Activated CD4-positive, alpha-beta memory T cell treated with anti-CD3 and anti-CD28 coated beads for 36 hours (primary cell): ENCODE data around the gene MROH2B. TPM values are rescaled to one million over a fixed set of nuclear protein-coding genes. Genes with fewer than 3 reads are reported as not detected.

Experiments
- CTCF ChIA-PET: fragments of 350-600 bp; sonication (Branson Sonifier 250); formaldehyde crosslinking; loops from one replicate; lab custom pipeline; 2021; ENCODE audit warnings: antibody characterized with exemption, inconsistent platforms; lab: Charles Lee
- POLR2A ChIA-PET: fragments of 350-600 bp; sonication (Branson Sonifier 250); formaldehyde crosslinking; loops from one replicate; lab custom pipeline; 2021; ENCODE audit warnings: antibody characterized with exemption; lab: Charles Lee
- DNase-seq: peaks from one replicate; pipeline ENCODE4 v3.0.0-alpha.2; 2020
- H3K27ac Mint-ChIP-seq: one replicate; pipeline ENCODE4 v1.8.0; 2021; ENCODE audit warnings: mixed read lengths
- H3K27me3 Mint-ChIP-seq: one replicate; pipeline ENCODE4 v1.8.0; 2021; ENCODE audit warnings: mixed read lengths
- H3K36me3 Mint-ChIP-seq: one replicate; pipeline ENCODE4 v1.8.0; 2021; ENCODE audit warnings: mixed read lengths
- H3K4me1 Mint-ChIP-seq: one replicate; pipeline ENCODE4 v1.8.0; 2021; ENCODE audit warnings: low read depth, mixed read lengths
- H3K4me3 Mint-ChIP-seq: one replicate; pipeline ENCODE4 v1.8.0; 2021; ENCODE audit warnings: mild to moderate bottlenecking, mixed read lengths
- H3K9me3 Mint-ChIP-seq: one replicate; pipeline ENCODE4 v1.8.0; 2021; ENCODE audit warnings: mixed read lengths
- intact Hi-C: fragments of 100-400 bp; cut with micrococcal nuclease; formaldehyde crosslinking; loops from one replicate; pipeline ENCODE4 v1.15.1; 2023
- total RNA-seq, 2 experiments: library from RNA; stranded (reverse); gene quantifications; one replicate each; pipeline ENCODE4 v1.2.3, GENCODE V29; 2021

MROH2B gene
- total RNA-seq, result not detected

DNA sequence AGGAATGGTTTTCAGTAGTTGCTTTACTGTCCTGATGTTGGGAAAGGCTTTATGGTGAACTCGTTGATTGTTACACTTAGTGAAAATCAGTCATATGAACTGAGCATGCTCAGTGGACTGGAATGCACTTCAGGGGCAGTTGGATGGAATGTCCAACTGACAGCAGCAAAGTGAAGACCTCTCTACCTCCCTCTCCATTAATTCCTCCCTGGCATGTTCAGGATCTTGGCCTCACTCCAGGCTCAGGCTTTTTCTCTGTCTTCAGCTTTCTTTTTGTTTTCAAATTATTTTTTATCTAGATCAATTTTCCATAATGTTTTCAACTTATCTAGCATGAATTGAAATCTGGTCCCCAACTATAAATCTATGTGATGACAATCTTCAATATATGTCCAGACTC is at the start of gene MROH2B:
Gene MROH2B (minus strand): TSS at position 101 of the 400 bp plus-strand sequence. CDS start 490 bp downstream, outside the sequence.
- POLR2A ChIA-PET, result no interaction called here
- Mint-ChIP-seq H3K36me3 (no peaks in the 10 kb centered on the region), H3K27ac (no peak within 1 kb of the TSS), H3K4me1 (no peaks in the 10 kb centered on the region), H3K27me3 (no peaks in the 10 kb centered on the region), H3K9me3 (no peaks in the 10 kb centered on the region), H3K4me3 (no peak within 1 kb of the TSS)
- CTCF ChIA-PET, result no interaction called here
- intact Hi-C loops, result no loop called here
- no peak for DNase-seq

DNA sequence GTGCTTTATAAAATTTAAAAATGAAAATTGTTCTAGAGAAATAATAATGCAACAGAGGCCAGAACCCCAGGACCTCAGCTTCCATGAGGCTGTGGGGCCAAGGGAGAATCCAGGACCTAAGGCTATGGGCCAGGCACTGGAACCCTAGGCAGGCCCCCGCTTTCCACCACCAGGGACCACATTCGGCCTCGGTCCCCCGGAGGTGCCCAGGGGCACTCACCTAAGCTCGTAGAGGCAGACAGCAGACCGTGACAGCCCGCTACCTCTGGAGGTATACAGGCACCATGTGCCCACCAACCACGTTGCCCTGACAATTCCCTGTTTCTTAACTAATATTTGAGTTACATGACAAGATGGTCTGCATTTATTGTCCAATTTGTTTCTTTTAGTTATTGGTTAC is 49.5 kb upstream of the MROH2B start:
- Mint-ChIP-seq H3K27ac (no peak overlapping the region), H3K36me3 (no peaks in the 10 kb centered on the region), H3K9me3 (no peaks in the 10 kb centered on the region), H3K4me3 (no peak overlapping the region), H3K4me1 (no peaks in the 10 kb centered on the region), H3K27me3 (no peaks in the 10 kb centered on the region)
- ChIA-PET POLR2A (no interaction called here), CTCF (no interaction called here)
- DNase-seq, result no peak
- intact Hi-C loops, result no loop called here

DNA sequence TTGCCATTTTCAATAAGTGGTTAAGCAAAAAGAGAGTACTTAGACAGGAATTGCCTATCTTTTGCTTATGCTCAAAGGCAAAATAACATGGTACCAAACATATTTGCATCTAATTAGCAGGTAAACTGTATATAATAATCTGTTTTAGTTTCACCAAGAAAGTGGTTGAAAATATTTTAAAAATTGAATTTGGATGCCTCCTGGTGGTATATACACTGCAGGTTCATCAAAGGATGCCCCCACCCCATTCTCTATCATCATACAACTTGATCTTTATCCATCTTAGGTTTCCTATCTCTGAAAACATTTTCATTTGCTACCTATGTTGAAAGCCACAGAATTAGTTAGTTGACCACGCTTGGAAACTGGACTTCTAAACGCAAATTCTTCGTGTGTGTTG is 47.0 kb upstream of the MROH2B start:
- Mint-ChIP-seq H3K4me3 (no peak overlapping the region), H3K27me3 (no peaks in the 10 kb centered on the region), H3K9me3 (no peaks in the 10 kb centered on the region), H3K36me3 (no peaks in the 10 kb centered on the region), H3K27ac (no peak overlapping the region), H3K4me1 (no peaks in the 10 kb centered on the region)
- intact Hi-C loops, result no loop called here
- ChIA-PET CTCF (no interaction called here), POLR2A (no interaction called here)
- no peak for DNase-seq

DNA sequence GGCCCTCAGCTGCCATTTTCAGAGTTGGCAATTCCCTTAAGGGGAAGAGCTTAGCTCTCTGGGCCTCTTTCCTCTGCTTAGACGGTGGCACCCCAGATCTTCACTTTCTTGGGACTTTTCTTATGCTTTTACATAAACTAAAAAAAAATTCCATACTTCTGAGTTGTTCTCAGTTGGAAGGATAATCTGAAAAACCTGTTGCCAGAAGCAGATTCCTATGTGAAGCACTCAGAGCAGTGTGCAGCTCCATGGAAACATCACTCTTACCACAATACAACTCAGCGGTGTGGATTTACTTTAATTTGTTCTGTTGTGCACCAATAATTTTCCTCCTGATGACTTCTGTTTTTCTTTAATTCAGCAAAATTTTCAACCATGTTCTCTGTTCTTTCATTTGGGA is 44.1 kb upstream of the MROH2B start:
- Mint-ChIP-seq H3K4me3 (no peak overlapping the region), H3K27ac (no peak overlapping the region), H3K9me3 (no peaks in the 10 kb centered on the region), H3K36me3 (no peaks in the 10 kb centered on the region), H3K4me1 (no peaks in the 10 kb centered on the region), H3K27me3 (no peaks in the 10 kb centered on the region)
- DNase-seq, result no peak
- ChIA-PET CTCF (no interaction called here), POLR2A (no interaction called here)
- intact Hi-C loops, result no loop called here

DNA sequence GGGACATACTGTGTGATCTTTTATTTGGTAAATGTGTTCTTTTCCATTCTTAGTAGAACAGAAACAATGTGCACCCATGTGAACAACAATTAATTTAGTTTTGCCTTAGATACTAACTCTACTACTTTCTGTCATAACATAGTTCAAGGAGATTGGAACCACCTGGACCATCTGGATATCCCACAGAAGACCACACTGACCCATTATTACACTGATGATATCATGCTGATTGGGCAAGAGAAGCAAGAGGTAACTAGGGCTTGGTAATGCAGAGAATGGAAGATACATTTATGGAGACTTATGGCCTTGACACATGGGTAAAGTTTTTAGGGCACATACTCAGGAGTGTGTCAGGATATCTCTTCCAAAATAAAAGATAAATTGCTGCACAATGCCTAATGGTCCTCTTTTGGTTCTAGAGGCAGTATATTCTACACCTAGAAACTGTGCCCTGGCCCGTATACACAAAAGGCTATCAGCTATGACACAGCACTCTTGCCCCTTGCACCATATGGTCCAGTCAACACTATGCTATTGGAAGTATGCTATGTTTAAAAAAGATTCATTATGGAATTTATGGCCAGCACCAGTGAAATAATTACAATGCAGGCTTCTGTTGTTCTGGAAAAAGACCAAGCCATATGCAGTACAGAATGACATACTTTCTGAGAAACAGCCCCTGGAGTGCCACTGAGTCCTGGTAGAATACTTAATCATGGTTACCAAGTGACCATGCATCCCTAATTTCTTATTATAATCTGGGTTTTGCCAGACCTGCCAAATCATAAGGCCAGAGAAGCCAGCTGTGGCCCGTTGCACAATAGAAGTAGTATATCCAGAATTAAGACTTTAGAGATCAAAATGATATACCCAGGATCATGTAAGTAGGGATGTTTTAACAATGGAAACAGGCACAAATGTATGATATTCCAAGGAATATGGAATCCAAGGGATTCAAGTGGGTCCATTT is 41.6 kb upstream of the MROH2B start:
- Mint-ChIP-seq H3K27ac (no peak overlapping the region), H3K4me3 (no peak overlapping the region), H3K9me3 (no peaks in the 10 kb centered on the region), H3K27me3 (no peaks in the 10 kb centered on the region), H3K4me1 (no peaks in the 10 kb centered on the region), H3K36me3 (no peaks in the 10 kb centered on the region)
- ChIA-PET CTCF (no interaction called here), POLR2A (no interaction called here)
- no peak for DNase-seq
- intact Hi-C loops, result no loop called here

DNA sequence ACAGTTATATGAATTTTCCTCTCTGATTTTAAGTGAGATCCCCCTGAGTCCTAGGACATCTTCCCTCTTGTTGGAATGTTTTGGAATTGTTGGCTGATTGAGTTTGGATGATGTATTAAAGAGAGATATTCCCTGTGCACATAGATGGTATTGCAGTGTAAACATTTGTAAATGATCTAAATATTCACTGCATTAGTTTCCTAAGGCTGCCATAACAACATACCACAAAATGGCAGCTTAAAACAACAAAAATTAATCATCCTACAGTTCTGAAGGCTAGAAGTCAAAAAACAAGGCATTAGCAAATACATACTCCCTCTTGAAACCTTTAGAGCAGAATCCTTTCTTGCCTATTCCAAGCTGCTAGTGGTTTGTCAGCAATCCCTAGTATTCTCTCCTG is 38.0 kb upstream of the MROH2B start:
- ChIA-PET POLR2A (no interaction called here), CTCF (no interaction called here)
- Mint-ChIP-seq H3K4me3 (no peak overlapping the region), H3K36me3 (no peaks in the 10 kb centered on the region), H3K9me3 (no peaks in the 10 kb centered on the region), H3K27me3 (no peaks in the 10 kb centered on the region), H3K27ac (no peak overlapping the region), H3K4me1 (no peaks in the 10 kb centered on the region)
- no peak for DNase-seq
- intact Hi-C loops, result no loop called here

DNA sequence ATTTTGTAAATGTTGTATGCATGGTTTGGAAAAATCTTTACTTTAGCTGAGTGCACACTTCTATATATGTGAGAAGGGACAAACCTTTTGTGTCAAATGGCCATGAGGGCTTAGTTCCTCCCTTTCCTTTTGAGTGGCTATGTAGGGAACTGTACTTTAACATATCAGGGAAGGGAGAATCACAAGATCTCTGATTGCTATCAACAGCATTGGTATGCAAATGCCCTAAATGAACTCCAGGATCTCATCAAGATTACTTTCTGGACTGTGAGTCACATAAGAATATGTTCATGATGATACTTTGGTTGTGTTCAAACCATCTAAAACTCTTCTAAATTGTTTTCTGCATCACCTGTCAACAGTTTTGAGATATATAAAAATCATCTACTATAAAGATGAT is 31.2 kb upstream of the MROH2B start:
- DNase-seq, result no peak
- intact Hi-C loops, result no loop called here
- Mint-ChIP-seq H3K9me3 (no peaks in the 10 kb centered on the region), H3K27me3 (no peaks in the 10 kb centered on the region), H3K36me3 (no peaks in the 10 kb centered on the region), H3K27ac (no peak overlapping the region), H3K4me1 (no peaks in the 10 kb centered on the region), H3K4me3 (no peak overlapping the region)
- ChIA-PET POLR2A (no interaction called here), CTCF (no interaction called here)

DNA sequence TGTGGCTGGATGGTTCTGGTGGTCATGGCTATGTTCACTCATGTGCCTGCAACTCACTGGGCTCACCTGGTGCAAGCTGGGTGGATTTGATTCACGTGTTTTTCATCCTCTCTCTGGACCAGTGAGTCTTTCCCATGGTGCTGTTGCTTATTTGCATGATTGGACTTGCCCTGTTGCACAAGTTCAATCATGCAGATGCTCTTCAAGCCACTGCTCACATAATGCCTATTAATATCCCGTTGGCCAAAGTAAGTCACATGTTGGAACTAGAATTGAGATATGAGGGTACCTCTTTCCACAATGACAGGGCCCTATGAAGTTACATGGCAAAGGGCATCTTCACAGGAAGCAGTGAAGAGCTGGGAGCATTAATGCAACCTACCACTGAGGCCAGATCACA is 26.5 kb upstream of the MROH2B start:
- Mint-ChIP-seq H3K27ac (no peak overlapping the region), H3K36me3 (no peaks in the 10 kb centered on the region), H3K9me3 (no peaks in the 10 kb centered on the region), H3K27me3 (no peaks in the 10 kb centered on the region), H3K4me1 (no peaks in the 10 kb centered on the region), H3K4me3 (no peak overlapping the region)
- ChIA-PET POLR2A (no interaction called here), CTCF (no interaction called here)
- intact Hi-C loops, result no loop called here
- no peak for DNase-seq

DNA sequence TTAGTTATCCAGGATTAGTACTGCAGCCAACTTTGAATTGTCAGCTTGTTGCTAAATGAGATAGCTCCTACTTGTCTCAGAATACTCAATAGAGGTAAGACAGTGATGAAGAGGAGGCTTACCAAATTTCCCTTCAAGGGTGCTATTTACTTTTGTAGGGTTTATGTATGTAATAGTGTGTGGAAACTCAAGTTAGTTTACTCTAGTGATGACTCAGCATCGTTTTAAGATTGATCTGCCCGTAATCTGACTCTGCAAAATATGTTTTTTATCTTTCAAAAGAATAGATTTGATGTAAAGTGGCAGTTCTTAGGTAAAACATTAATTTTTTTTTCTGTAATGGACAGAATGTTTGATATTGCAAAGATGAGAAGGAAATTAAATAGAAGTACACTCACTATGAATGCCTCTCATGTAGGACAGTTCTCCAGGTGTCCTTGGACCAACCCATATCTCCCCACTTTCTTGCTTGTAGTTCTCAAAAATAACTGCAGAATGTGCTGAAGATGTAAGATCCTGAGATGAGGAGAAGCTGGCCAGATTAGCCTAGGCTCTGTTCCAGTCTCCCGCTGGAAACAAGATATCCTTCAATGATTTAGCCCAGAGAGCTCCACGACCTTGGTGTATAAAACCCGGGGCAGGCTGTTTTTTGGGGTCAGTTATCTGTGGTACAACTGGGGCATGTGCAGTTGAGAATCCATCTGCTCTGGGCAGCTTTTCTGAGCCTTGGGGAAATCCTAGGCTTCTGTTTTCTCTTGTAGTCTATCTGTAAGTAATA is 24.4 kb upstream of the MROH2B start:
- Mint-ChIP-seq H3K27ac (no peak overlapping the region), H3K36me3 (no peaks in the 10 kb centered on the region)
- CTCF ChIA-PET, result no interaction called here

DNA sequence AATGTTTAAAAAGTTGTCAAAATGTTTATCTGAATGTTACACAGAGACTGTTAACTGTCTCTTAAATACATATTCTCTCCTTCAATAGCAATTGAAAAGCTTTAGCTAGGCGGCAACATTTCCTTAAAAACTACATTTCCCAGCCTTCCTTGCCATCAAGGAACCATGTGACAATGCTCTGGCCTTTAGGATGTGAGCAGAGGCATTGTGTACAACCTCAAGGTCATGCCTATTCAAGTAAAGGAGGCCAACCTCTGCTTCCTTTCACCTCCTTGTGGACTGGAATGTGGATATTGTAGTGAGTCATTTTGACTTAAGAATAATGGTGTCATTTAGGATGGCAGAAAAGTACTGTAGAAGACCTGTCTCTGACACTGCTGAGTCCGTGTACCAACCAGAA is 23.7 kb upstream of the MROH2B start:
- DNase-seq, result no peak
- intact Hi-C loops, result no loop called here
- no peaks in the 10 kb centered on the region for H3K9me3 Mint-ChIP-seq
- CTCF ChIA-PET, result no interaction called here
- no peaks in the 10 kb centered on the region for H3K36me3 Mint-ChIP-seq
- no peak overlapping the region for H3K4me3 Mint-ChIP-seq
- POLR2A ChIA-PET, result no interaction called here
- no peaks in the 10 kb centered on the region for H3K4me1 Mint-ChIP-seq
- no peak overlapping the region for H3K27ac Mint-ChIP-seq
- H3K27me3 Mint-ChIP-seq, result no peaks in the 10 kb centered on the region

More for the DNA sequence above, 24.4 kb upstream of the MROH2B start:
- no peaks in the 10 kb centered on the region for H3K9me3 Mint-ChIP-seq
- POLR2A ChIA-PET, result no interaction called here
- no peak overlapping the region for H3K4me3 Mint-ChIP-seq
- no peaks in the 10 kb centered on the region for H3K27me3 Mint-ChIP-seq
- intact Hi-C loops, result no loop called here
- no peak for DNase-seq
- H3K4me1 Mint-ChIP-seq, result no peaks in the 10 kb centered on the region

DNA sequence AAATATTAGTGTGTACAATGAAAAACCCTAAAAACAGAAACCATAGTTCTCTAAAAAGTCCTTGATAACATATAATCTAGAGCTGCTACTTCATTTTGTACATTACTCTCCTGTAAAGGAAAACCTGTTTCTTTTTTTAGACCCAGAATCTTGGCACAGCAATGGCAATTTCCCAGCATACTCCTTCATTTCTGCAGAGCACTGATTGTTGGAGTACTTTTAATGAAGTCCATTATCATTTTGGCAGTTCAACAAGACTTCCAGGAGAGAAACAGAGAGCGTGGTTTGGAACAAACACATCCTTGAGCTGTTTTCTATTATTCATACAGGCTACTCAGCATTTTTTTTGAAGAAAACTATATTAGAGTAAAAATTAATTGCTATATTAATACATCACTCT is 22.7 kb upstream of the MROH2B start:
- Mint-ChIP-seq H3K4me1 (no peaks in the 10 kb centered on the region), H3K9me3 (no peaks in the 10 kb centered on the region), H3K36me3 (no peaks in the 10 kb centered on the region), H3K27me3 (no peaks in the 10 kb centered on the region), H3K27ac (no peak overlapping the region), H3K4me3 (no peak overlapping the region)
- CTCF ChIA-PET, result no interaction called here
- no peak for DNase-seq
- intact Hi-C loops, result no loop called here
- POLR2A ChIA-PET, result no interaction called here

DNA sequence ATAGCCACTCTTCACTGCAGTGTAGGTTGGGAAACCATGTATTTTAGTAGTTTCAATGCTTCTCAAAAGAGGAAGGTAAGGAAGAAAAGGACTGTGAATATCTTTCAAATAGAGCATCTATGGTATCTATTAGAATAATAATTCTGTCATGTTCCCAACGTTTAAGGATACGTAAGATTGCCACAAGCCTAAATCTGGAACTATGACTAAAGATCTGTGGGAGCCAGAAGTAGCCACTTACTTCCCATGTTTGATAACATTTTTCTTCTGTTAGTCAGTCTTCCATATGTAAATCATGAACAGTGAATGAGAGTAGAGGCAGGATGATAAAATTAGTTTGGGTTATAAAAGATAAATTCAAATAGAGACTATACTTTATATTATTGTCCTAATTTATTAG is 16.3 kb upstream of the MROH2B start:
- H3K4me1 Mint-ChIP-seq, result no peaks in the 10 kb centered on the region
- ChIA-PET CTCF (no interaction called here), POLR2A (no interaction called here)
- no peak overlapping the region for H3K27ac Mint-ChIP-seq
- DNase-seq, result no peak
- H3K9me3 Mint-ChIP-seq, result no peaks in the 10 kb centered on the region
- no peak overlapping the region for H3K4me3 Mint-ChIP-seq
- intact Hi-C loops, result no loop called here
- no peaks in the 10 kb centered on the region for H3K36me3 Mint-ChIP-seq
- no peaks in the 10 kb centered on the region for H3K27me3 Mint-ChIP-seq
